GM19043 (cell line): Measurements from ENCODE around the gene UQCC2.
A peak's percentile ranks its signal among the peaks of the same experiment; 100 is the strongest.

Source experiments
- ATAC-seq: cut with Tn5 transposase; IDR thresholded peaks from one replicate; pipeline ENCODE4 v1.9.1; 2021; ENCODE audit warnings: low read depth; ENCODE audit not compliant: unreplicated experiment

UQCC2 gene

GRCh38 chr6:33711140-33712129 is at the start of gene UQCC2:
Gene UQCC2 (minus strand): TSS chr6:33711700. CDS start chr6:33711686, 14 bp downstream.
- ATAC-seq = peak; percentile 78

GRCh38 chr6:33759887-33760629 is 48.6 kb upstream of the UQCC2 start:
- ATAC-seq = no peak

GRCh38 chr6:33758815-33759216 is 47.3 kb upstream of the UQCC2 start:
- ATAC-seq = no peak

- no peak for ATAC-seq
These were observed 46.4 kb upstream of the UQCC2 start for GRCh38 chr6:33757906-33758305.

GRCh38 chr6:33757113-33757512 is 45.6 kb upstream of the UQCC2 start:
- no peak for ATAC-seq

GRCh38 chr6:33756211-33756954 is 44.9 kb upstream of the UQCC2 start:
- ATAC-seq = no peak

GRCh38 chr6:33755070-33755869 is 43.8 kb upstream of the UQCC2 start:
- no peak for ATAC-seq

- ATAC-seq = no peak
These were observed 42.7 kb upstream of the UQCC2 start for GRCh38 chr6:33754222-33754621.

- no peak for ATAC-seq
These were observed 41.1 kb upstream of the UQCC2 start for GRCh38 chr6:33752646-33753015.

GRCh38 chr6:33751771-33752645 is 40.5 kb upstream of the UQCC2 start:
- no peak for ATAC-seq

DNA sequence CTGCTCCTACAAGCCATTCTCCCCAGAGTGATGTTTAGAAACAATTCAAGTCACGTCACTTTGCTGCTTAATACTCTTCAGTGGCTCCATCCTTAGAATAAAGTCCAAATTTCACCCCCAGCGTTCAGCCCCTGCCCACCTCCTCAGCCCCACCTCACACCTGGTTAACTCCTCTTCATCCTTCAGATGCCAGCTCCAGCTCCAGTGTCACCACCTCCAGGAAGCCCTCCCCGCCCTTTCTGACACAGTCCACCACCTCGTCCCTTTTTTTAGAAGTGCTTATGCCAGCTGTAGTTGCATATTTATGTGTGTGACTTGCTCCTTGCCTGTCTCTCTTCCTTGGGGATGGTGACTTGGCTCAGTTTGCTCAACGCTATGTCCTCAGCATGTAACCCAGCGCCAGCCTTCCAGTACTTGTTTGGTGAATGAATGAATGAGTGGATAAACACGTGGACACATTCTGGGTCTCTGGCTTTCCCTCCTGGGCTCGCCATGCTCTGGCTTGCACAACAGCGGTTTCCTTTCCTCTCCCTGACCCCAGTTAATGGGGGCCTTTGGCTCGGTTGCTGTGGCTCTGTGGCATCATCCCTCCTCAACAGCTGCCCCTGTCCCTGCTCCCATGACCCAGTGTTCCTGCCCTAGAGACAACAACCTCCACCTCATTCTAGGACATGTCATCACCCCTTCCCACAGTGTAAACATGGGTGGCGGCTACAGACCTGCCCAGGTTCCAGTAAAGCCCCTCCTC is 38.9 kb upstream of the UQCC2 start:
- ATAC-seq = no peak

DNA sequence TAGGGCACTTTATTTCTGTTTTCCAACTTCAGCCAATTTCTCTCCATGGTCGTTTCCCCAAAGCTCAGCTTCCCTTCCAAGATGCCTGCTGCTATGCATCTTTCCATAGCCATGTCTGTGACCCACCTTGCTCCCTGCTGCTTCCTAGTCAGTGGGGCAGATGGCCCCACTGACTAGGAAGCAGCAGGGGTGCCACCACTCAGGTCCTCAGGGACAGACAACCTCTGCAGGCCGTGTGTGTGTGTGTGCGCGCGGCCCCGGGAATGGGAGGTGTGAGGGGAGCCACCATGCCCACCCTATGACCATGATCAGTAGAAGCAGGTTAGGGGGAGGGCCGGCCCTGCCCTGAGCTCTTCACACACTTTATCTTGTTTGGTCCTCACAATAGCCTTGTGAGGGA is 37.9 kb upstream of the UQCC2 start:
- no peak for ATAC-seq

- no peak for ATAC-seq
These were observed 37.3 kb upstream of the UQCC2 start for GRCh38 chr6:33748841-33749240.

DNA sequence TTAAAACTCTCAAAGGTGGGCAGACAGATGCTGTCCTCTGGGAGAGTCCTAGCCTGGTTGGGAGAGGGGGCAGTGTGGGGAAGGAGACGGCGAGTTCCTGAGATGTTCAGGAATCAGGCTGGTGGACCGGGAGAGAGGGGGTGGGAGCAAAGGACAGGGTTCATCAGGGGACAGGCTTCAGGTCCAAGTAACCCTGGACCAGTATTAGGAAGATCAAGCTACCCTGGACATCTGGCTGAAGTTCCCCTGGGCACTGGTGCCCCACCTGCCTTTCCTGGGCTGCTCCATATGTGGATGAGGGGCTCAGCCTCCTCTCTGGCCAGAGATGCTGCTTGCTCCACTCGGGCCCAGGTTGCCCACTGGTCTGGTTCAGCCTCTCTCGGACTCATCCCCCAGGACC is 36.3 kb upstream of the UQCC2 start:
- ATAC-seq = no peak

DNA sequence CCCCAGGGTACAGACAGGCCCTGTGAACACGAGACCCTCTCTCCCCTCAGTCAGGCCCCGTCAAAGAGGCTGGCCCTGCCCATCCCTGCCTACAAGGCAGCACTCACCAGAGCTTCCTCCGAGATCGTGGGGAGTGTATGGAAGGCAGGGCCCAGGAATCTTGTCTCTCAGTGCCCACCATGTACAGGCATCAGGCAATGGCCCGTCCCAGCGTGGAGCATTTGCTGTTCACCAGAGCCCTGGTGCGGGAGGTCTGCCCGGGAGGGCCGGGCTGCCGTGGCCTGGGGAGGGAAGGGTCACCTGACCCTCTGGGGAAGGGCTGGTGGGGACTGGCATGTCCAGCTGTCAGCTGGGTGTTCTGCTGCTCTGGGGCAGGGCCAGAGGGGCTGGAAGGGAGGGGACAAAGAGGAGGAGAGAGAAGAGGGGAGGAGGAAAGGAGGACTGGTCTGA is 35.2 kb upstream of the UQCC2 start, which contains the start of gene IP6K3:
Gene IP6K3 (minus strand): TSS at position 255 of the 450 bp plus-strand sequence. CDS start 11,429 bp downstream, outside the sequence.
- no peak for ATAC-seq

- ATAC-seq = no peak
These were observed 34.6 kb upstream of the UQCC2 start for GRCh38 chr6:33746036-33746600.

DNA sequence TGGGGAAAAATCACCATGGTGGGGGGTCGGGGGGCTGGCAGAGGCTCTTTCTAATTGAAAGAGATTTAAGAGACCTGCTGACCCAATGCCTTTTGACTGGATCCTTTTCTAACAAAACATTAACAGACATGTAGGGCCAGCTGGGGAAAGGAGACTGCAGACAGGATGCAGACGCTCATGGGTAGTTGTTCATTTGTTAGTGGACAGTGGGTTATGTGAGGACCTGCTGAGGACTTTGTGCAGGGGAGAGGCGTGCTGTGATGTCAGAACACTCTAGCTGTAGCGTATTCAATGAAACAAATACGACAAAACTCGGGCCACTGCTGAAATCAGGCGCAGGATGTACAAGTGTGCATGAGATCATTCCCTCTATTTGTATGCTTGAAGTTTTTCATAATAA is 34.0 kb upstream of the UQCC2 start:
- ATAC-seq = no peak
